GM12878 (cell line): ENCODE measurements around the gene CD248. TPM values are rescaled to one million over a fixed set of nuclear protein-coding genes. Genes with fewer than 3 reads are reported as not detected.

ENCODE experiments used
- ATAC-seq: fragments of 200-7000 bp; cut with Tn5 transposase; 3 replicates; pipeline ENCODE4 v1.9.1; 2020; ENCODE audit warnings: mild to moderate bottlenecking, moderate library complexity
- BruUV-seq: library from RNA; stranded (reverse); fragments of 400-500 nt; replicated peaks from 2 replicates; lab custom pipeline; 2021; lab: Mats Ljungman, UMichigan
- CTCF ChIA-PET: fragments of 300-600 bp; sonication (Branson Sonifier 250); formaldehyde crosslinking; extraction: SDS; loops from one replicate; lab custom pipeline; 2021; ENCODE audit warnings: inconsistent platforms; lab: Yijun Ruan, JAX
- POLR2A ChIA-PET: fragments of 350-600 bp; formaldehyde crosslinking; extraction: SDS; loops from one replicate; lab custom pipeline; 2021; ENCODE audit warnings: inconsistent platforms; lab: Charles Lee
- RAD21 ChIA-PET: fragments of 300-600 bp; sonication (Branson Sonifier 250); formaldehyde crosslinking; loops from one replicate; lab custom pipeline; 2023; ENCODE audit warnings: antibody characterized with exemption; ENCODE audit not compliant: unreplicated experiment; lab: Charles Lee
- SMC1A ChIA-PET: fragments of 300-600 bp; sonication (Branson Sonifier 250); formaldehyde crosslinking; loops from one replicate; lab custom pipeline; 2023; ENCODE audit not compliant: unreplicated experiment, uncharacterized antibody; lab: Charles Lee
- DNase-seq: peaks from one replicate; pipeline ENCODE4 v3.0.0-alpha.2; 2011; ENCODE audit warnings: low read depth, low spot score
- FAIRE-seq: peaks from 3 replicates; lab custom pipeline; 2011; peaks lifted over from hg19 to GRCh38; lab: Jason Lieb, UNC
- H2AFZ ChIP-seq: 2 replicates; pipeline ENCODE4 v1.6.0; 2011; ENCODE audit warnings: low read depth, low read length, control low read depth; ENCODE audit not compliant: control insufficient read depth
- H3K27ac ChIP-seq: 2 replicates; pipeline ENCODE4 v1.5.1; 2011; ENCODE audit warnings: control low read depth; ENCODE audit not compliant: control insufficient read depth, insufficient read depth
- H3K27me3 ChIP-seq, 2 experiments: replicated peaks in 1 of 2; 2 replicates each; pipeline versions ENCODE4 v1.6.0 to v1.6.1; 2011; ENCODE audit warnings: low read length in 1 of 2; ENCODE audit not compliant: control insufficient read depth in 2 of 2, insufficient read depth in 2 of 2
- H3K36me3 ChIP-seq, 2 experiments: 2 replicates each; pipeline ENCODE4 v1.5.1; 2011; ENCODE audit warnings: low read length in 1 of 2; ENCODE audit not compliant: control insufficient read depth in 2 of 2, insufficient read depth in 2 of 2
- H3K4me1 ChIP-seq: 2 replicates; pipeline ENCODE4 v1.6.1; 2011; ENCODE audit warnings: mild to moderate bottlenecking, low read length, moderate library complexity, mixed read lengths; ENCODE audit not compliant: control insufficient read depth, insufficient read depth
- H3K4me2 ChIP-seq: 2 replicates; pipeline ENCODE4 v1.6.0; 2011; ENCODE audit warnings: control low read depth; ENCODE audit not compliant: control insufficient read depth, insufficient read depth
- H3K4me3 ChIP-seq: fragments of 200-600 bp; sonication (generic); 2 replicates; pipeline ENCODE4 v1.5.1; 2016
- H3K79me2 ChIP-seq: 2 replicates; pipeline ENCODE4 v1.6.0; 2011; ENCODE audit warnings: low read length; ENCODE audit not compliant: control insufficient read depth, insufficient read depth
- H3K9ac ChIP-seq: 2 replicates; pipeline ENCODE4 v1.8.0; 2011; ENCODE audit warnings: low read length, control low read depth, mixed read lengths; ENCODE audit not compliant: control insufficient read depth, insufficient read depth
- H3K9me3 ChIP-seq: replicated peaks from 3 replicates; pipeline ENCODE4 v1.5.1; 2011; ENCODE audit warnings: mild to moderate bottlenecking, low read length; ENCODE audit not compliant: control insufficient read depth, insufficient read depth
- H4K20me1 ChIP-seq: 2 replicates; pipeline ENCODE4 v1.6.0; 2011; ENCODE audit not compliant: control insufficient read depth, insufficient read depth
- ASH2L ChIP-seq: fragments of 300-600, 200-600 bp; sonication (generic); IDR thresholded peaks from 2 replicates; pipeline ENCODE4 v1.6.1; 2017; ENCODE audit warnings: low read depth, mild to moderate bottlenecking, borderline replicate concordance
- BCL11A ChIP-seq: IDR thresholded peaks from 2 replicates; pipeline ENCODE4 v1.6.1; 2011; ENCODE audit warnings: low read depth, low read length
- CHD1 ChIP-seq: IDR thresholded peaks from 2 replicates; pipeline ENCODE4 v1.6.1; 2012; ENCODE audit warnings: low read depth, low read length, improper control_type of control experiment
- CHD4 ChIP-seq: fragments of 200-600 bp; sonication (generic); IDR thresholded peaks from 2 replicates; pipeline ENCODE4 v1.6.1; 2016; ENCODE audit warnings: mild to moderate bottlenecking
- ETV6 ChIP-seq, 2 experiments: fragments of 450-650 bp in 1 of 2; IDR thresholded peaks in 1 of 2; conservative IDR thresholded peaks in 1 of 2; 2 replicates each; pipeline ENCODE4 v1.6.1; 2014; ENCODE audit warnings: antibody characterized with exemption in 1 of 2, borderline replicate concordance in 1 of 2, low read depth in 1 of 2, mild to moderate bottlenecking in 1 of 2, moderate library complexity in 1 of 2
- LARP7 ChIP-seq: fragments of 450-650 bp; IDR thresholded peaks from 2 replicates; pipeline ENCODE4 v1.6.1; 2017; ENCODE audit warnings: mild to moderate bottlenecking
- MEF2A ChIP-seq: IDR thresholded peaks from 2 replicates; pipeline ENCODE4 v1.6.1; 2011; ENCODE audit warnings: low read depth, mild to moderate bottlenecking, low read length, moderate library complexity; ENCODE audit not compliant: insufficient read depth
- NFYB ChIP-seq: IDR thresholded peaks from 2 replicates; pipeline ENCODE4 v1.6.1; 2011; ENCODE audit warnings: low read depth, mild to moderate bottlenecking, low read length, improper control_type of control experiment, moderate library complexity; ENCODE audit not compliant: insufficient read depth
- RUNX3 ChIP-seq: IDR thresholded peaks from 2 replicates; pipeline ENCODE4 v1.6.1; 2012; ENCODE audit warnings: low read length, inconsistent platforms
- SIN3A ChIP-seq: IDR thresholded peaks from 2 replicates; pipeline ENCODE4 v1.6.1; 2012; ENCODE audit warnings: low read depth, low read length, improper control_type of control experiment
- SUPT20H ChIP-seq: IDR thresholded peaks from 2 replicates; pipeline ENCODE4 v1.6.1; 2011; ENCODE audit warnings: low read depth, mild to moderate bottlenecking, low read length, moderate library complexity, borderline replicate concordance; ENCODE audit not compliant: control insufficient read depth
- TBL1XR1 ChIP-seq: IDR thresholded peaks from 2 replicates; pipeline ENCODE4 v1.6.1; 2012; ENCODE audit warnings: low read depth, low read length, improper control_type of control experiment
- YY1 ChIP-seq: IDR thresholded peaks from 2 replicates; pipeline ENCODE4 v1.6.1; 2011; ENCODE audit warnings: low read depth, mild to moderate bottlenecking, low read length
- ZBED1 ChIP-seq: IDR thresholded peaks from 2 replicates; pipeline ENCODE4 v1.6.1; 2016; ENCODE audit warnings: borderline replicate concordance
- ZNF217 ChIP-seq: fragments of 450-650 bp; IDR thresholded peaks from 2 replicates; pipeline ENCODE4 v1.6.1; 2017; ENCODE audit warnings: antibody characterized with exemption, mild to moderate bottlenecking
- ZSCAN29 ChIP-seq: fragments of 450-650 bp; IDR thresholded peaks from 2 replicates; pipeline ENCODE4 v1.6.1; 2017; ENCODE audit warnings: mild to moderate bottlenecking, moderate library complexity
- WGBS: methylation state at CpG from one replicate; pipeline ENCODE4 v1.1.6; 2016; ENCODE audit warnings: low lambda C conversion rate; ENCODE audit not compliant: insufficient replicate concordance, insufficient coverage; ENCODE audit errors: missing lambda C conversion rate; 5-methylcytosine and 5-hydroxymethylcytosine counted together
- in situ Hi-C: fragments of 300-500 bp; cut with MboI; formaldehyde crosslinking; loops from 9 replicates; pipeline ENCODE4 v1.14.3; 2018; ENCODE audit warnings: mixed read lengths
- intact Hi-C: fragments of 100-400 bp; cut with micrococcal nuclease; formaldehyde crosslinking; loops from one replicate; pipeline ENCODE4 v1.14.2; 2022; ENCODE audit not compliant: unreplicated experiment
- polyA plus RNA-seq, 11 experiments: library from polyadenylated mRNA; depleted of rRNA in 4 of 11; unstranded in 6 of 11; stranded (reverse) in 5 of 11; fragments of >200 nt; fragmentation: Nextera tagmentation in 4 of 11; fragmentation: Illumina TruSeq in 1 of 11; extraction: Ambion mirVana in 4 of 11; extraction: Trizol in 1 of 11; gene quantifications; 1 replicate in 1 of 11; 2 replicates in 10 of 11; pipeline versions ENCODE4 v1.2.1 to v1.2.3, GENCODE V29; 2011 to 2016; ENCODE audit warnings: inconsistent platforms in 2 of 11, missing spikeins in 2 of 11, low read depth in 1 of 11
- total RNA-seq, 4 experiments: library from RNA; depleted of rRNA in 3 of 4; stranded (reverse); fragments of >200 nt in 3 of 4; fragmentation: Illumina TruSeq in 1 of 4; extraction: Trizol in 1 of 4; gene quantifications; 2 replicates each; pipeline versions ENCODE4 v1.2.1 to v1.2.3, GENCODE V29; 2013 to 2021
- TF ChIP-seq, protein P1 (sequence below): fragments of 450-650 bp; IDR thresholded peaks from 2 replicates; pipeline ENCODE4 v1.6.1; 2017; ENCODE audit warnings: low read depth, mild to moderate bottlenecking, moderate library complexity
- TF ChIP-seq, protein P2 (sequence below): fragments of 450-650 bp; IDR thresholded peaks from 2 replicates; pipeline ENCODE4 v1.6.1; 2017; ENCODE audit warnings: antibody characterized with exemption, mild to moderate bottlenecking, moderate library complexity

CD248 gene
- total and polyA plus RNA-seq, 10 of the 15 experiments (the other 5 are each of a cell fraction or from before 2014, with no cell fraction given), result 0.10 to 0.21 (median 0.20) TPM; not detected in 7

DNA sequence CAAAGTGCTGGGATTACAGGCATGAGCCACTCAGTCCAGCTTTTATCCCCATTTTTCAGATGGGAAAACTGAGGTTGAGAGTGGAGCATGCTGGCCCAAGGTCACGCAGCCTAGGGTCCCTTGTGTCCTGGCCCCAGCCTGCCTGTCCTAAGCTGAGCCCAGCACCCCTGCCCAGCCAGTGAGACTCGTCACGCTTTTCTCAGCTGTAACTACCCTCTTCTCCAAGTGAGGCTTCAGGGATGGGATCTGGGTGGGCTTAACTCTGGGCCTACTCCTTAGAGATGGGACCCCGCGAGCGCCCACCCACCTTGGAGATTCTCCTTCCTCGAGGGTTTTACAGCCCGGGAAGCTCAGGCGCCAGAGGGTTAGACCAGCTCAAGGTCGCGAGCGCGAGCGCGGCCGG is 25.5 kb downstream of the CD248 start:
- no peak for ATAC-seq
- H3K4me2 ChIP-seq, result no peak overlapping the region
- H3K79me2 ChIP-seq, result peaks cover 12% of the 10 kb centered on the region
- RAD21 ChIA-PET, result interaction anchor here (1.1 to 1.2 kb wide), 2 partner anchors 20 to 21 kb away, joined by 3 to 5 read pairs; no protein-coding TSS in a partner anchor
- POLR2A ChIA-PET, result no interaction called here
- in situ Hi-C loops, result no loop called here
- peaks cover 15% of the 10 kb centered on the region for H3K4me1 ChIP-seq
- CTCF ChIA-PET, result interaction anchor here (0.9 kb wide), 1 partner anchor 76 kb away, joined by 3 read pairs; no protein-coding TSS in a partner anchor
- SMC1A ChIA-PET, result interaction anchor here (2.5 kb wide), 1 partner anchor 21 kb away, joined by 10 read pairs; no protein-coding TSS in a partner anchor
- BruUV-seq, result no TSS peak
- H4K20me1 ChIP-seq, result no peaks in the 10 kb centered on the region
- no peaks in the 10 kb centered on the region for H3K36me3 ChIP-seq
- no peak for TF ChIP-seq ZNF217
- TF ChIP-seq ZSCAN29, result no peak
- TF ChIP-seq RUNX3, result no peak
- no peak for TF ChIP-seq CHD4
- no peak for TF ChIP-seq ZBED1
- TF ChIP-seq BCL11A, result no peak
- TF ChIP-seq TBL1XR1, result no peak
- no peak for TF ChIP-seq SUPT20H
- no peak for TF ChIP-seq YY1
- TF ChIP-seq LARP7, result no peak
- TF ChIP-seq ASH2L, result no peak
- no peak for TF ChIP-seq NFYB
- TF ChIP-seq, protein P1, sequence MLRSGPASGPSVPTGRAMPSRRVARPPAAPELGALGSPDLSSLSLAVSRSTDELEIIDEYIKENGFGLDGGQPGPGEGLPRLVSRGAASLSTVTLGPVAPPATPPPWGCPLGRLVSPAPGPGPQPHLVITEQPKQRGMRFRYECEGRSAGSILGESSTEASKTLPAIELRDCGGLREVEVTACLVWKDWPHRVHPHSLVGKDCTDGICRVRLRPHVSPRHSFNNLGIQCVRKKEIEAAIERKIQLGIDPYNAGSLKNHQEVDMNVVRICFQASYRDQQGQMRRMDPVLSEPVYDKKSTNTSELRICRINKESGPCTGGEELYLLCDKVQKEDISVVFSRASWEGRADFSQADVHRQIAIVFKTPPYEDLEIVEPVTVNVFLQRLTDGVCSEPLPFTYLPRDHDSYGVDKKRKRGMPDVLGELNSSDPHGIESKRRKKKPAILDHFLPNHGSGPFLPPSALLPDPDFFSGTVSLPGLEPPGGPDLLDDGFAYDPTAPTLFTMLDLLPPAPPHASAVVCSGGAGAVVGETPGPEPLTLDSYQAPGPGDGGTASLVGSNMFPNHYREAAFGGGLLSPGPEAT, result no peak
- no peak for TF ChIP-seq MEF2A
- TF ChIP-seq, protein P2, sequence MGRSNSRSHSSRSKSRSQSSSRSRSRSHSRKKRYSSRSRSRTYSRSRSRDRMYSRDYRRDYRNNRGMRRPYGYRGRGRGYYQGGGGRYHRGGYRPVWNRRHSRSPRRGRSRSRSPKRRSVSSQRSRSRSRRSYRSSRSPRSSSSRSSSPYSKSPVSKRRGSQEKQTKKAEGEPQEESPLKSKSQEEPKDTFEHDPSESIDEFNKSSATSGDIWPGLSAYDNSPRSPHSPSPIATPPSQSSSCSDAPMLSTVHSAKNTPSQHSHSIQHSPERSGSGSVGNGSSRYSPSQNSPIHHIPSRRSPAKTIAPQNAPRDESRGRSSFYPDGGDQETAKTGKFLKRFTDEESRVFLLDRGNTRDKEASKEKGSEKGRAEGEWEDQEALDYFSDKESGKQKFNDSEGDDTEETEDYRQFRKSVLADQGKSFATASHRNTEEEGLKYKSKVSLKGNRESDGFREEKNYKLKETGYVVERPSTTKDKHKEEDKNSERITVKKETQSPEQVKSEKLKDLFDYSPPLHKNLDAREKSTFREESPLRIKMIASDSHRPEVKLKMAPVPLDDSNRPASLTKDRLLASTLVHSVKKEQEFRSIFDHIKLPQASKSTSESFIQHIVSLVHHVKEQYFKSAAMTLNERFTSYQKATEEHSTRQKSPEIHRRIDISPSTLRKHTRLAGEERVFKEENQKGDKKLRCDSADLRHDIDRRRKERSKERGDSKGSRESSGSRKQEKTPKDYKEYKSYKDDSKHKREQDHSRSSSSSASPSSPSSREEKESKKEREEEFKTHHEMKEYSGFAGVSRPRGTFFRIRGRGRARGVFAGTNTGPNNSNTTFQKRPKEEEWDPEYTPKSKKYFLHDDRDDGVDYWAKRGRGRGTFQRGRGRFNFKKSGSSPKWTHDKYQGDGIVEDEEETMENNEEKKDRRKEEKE, result no peak
- TF ChIP-seq CHD1, result no peak
- TF ChIP-seq SIN3A, result no peak
- TF ChIP-seq ETV6 (conservative IDR thresholded peaks at IDR 0.05 in 1 of 2, IDR thresholded peaks at IDR 0.05 in 1 of 2; ENCODE audit: borderline replicate concordance in 1 of 2, low read depth in 1 of 2), result no peak
- TF ChIP-seq, all 136 proteins: peak for 0
- Histone ChIP-seq H2AFZ (no peak overlapping the region), H3K4me3 (no peak overlapping the region), H3K27me3 (peaks cover 2 to 7% of the 10 kb centered on the region in 2 experiments; a peak in 2 of 4 replicates), H3K9me3 (no peaks in the 10 kb centered on the region), H3K9ac (no peak overlapping the region), H3K27ac (no peak overlapping the region)
- DNase-seq, result no peak
- no peak for FAIRE-seq
- intact Hi-C loops, result no loop called here
- 17% methylated on average over 9 of the region's 16 CpGs for WGBS
